Breast epithelium (tissue), 3 donors: ENCODE data around the gene OR2V1.
"Not testable (repeated sequence)": the region's sequence is repeated elsewhere in the genome, so short reads cannot be mapped to it uniquely, and the experiment has no call there.

ENCODE experiments used
- POLR2A ChIP-seq: fragments of 450-650 bp; IDR thresholded peaks from one replicate; pipeline ENCODE4 v1.6.1; 2016; ENCODE audit warnings: antibody characterized with exemption, mild to moderate bottlenecking, moderate library complexity
- POLR2AphosphoS5 ChIP-seq, 3 donors: sonication (generic); formaldehyde crosslinking; IDR thresholded peaks; one replicate each; pipeline ENCODE4 v1.6.1; 2017; ENCODE audit warnings: antibody characterized with exemption in 3 of 3
- TF ChIP-seq, protein P1 (sequence below), 3 donors: fragments of 450-650 bp; IDR thresholded peaks; one replicate each; pipeline ENCODE4 v1.5.1; 2016 to 2017; ENCODE audit warnings: antibody characterized with exemption in 3 of 3, mild to moderate bottlenecking in 3 of 3, moderate library complexity in 3 of 3

DNA sequence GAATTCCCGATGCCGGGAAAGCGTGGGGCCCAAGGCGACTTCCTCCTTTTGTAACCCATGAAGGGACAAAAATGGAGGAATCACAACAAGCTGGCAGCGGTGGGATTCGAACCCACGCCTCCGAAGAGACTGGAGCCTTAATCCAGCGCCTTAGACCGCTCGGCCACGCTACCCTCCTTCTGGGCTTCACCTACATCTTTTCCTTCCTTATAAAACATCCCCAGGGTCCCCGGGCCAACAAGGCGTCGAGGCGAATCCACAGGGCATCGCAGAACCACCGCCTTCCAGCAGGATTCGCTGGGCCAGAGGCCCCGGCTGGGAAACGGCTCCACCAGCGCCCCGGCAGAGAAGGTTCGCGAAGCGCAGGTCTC is 33.6 kb downstream of the OR2V1 start:
- TF ChIP-seq, protein P1, sequence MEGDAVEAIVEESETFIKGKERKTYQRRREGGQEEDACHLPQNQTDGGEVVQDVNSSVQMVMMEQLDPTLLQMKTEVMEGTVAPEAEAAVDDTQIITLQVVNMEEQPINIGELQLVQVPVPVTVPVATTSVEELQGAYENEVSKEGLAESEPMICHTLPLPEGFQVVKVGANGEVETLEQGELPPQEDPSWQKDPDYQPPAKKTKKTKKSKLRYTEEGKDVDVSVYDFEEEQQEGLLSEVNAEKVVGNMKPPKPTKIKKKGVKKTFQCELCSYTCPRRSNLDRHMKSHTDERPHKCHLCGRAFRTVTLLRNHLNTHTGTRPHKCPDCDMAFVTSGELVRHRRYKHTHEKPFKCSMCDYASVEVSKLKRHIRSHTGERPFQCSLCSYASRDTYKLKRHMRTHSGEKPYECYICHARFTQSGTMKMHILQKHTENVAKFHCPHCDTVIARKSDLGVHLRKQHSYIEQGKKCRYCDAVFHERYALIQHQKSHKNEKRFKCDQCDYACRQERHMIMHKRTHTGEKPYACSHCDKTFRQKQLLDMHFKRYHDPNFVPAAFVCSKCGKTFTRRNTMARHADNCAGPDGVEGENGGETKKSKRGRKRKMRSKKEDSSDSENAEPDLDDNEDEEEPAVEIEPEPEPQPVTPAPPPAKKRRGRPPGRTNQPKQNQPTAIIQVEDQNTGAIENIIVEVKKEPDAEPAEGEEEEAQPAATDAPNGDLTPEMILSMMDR (IDR thresholded peaks at IDR 0.05): not testable (repeated sequence)
- TF ChIP-seq POLR2AphosphoS5 (IDR thresholded peaks at IDR 0.05); POLR2A: not testable (repeated sequence)
